ENCODE results near the gene ATP6V1C2. TPM values are rescaled to one million over a fixed set of nuclear protein-coding genes. Genes with fewer than 3 reads are reported as not detected.
A peak's percentile ranks its signal among the peaks of the same experiment; 100 is the strongest.

Gene ATP6V1C2
- polyA plus RNA-seq, 1 donor from 2014 or later: 0.30 TPM

DNA sequence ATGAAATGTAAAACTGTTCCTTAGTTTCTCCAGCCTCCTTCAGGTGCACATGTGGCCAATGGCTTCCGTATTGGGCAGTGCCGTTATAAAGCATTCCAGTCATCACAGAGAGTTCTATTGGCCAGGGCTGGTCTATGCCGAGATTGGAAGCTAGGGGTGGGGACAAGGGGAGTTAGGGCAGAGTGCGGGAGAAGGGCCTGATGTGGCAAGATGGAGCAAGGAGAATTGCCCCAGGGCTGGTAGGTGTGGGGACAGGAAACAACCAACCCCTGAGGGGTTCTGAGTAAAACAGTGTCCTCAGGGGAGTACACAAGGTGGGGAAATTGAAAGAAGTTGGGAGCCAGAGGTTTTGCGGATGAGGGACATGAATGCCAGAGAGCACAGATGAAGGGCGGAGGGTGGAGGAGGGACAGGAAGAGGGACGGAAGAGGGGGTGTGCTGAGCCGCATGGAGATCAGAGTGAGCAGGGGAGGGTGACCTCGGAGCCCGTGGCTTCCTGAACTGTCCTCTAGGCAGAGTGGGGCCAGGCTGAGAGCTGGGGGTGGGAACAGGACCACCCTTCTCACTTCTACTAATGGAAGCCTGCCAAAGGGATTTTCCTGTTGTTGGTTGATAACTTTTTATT is 9.1 kb upstream of the ATP6V1C2 start:
- H3K36me3 Mint-ChIP-seq: peaks cover 7% of the 10 kb centered on the region
- H3K27ac Mint-ChIP-seq: no peak overlapping the region
- no peak overlapping the region for H3K4me3 Mint-ChIP-seq
- peaks cover 0 to 5% (median 3%) of the 10 kb centered on the region in 3 donors for H3K4me1 Mint-ChIP-seq
- peaks cover 23% of the 10 kb centered on the region for H3K27me3 Mint-ChIP-seq
- H3K9me3 Mint-ChIP-seq: no peaks in the 10 kb centered on the region

- H3K9me3 Mint-ChIP-seq: no peaks in the 10 kb centered on the region
- peak overlapping the region in 1 of 4 donors; percentile 27 for H3K4me3 Mint-ChIP-seq
- H3K36me3 Mint-ChIP-seq: peaks cover 4% of the 10 kb centered on the region
- peaks cover 27% of the 10 kb centered on the region for H3K27me3 Mint-ChIP-seq
- no peak overlapping the region for H3K27ac Mint-ChIP-seq
- H3K4me1 Mint-ChIP-seq: peaks cover 5 to 7% (median 6%) of the 10 kb centered on the region in 3 donors
Observed at GRCh38 chr2:10716581-10716980, 4.8 kb upstream of the ATP6V1C2 start.

- peaks cover 33% of the 10 kb centered on the region for H3K27me3 Mint-ChIP-seq
- H3K4me3 Mint-ChIP-seq: peak overlapping the region in 1 of 4 donors; percentile 18
- H3K36me3 Mint-ChIP-seq: peaks cover 4% of the 10 kb centered on the region
- H3K4me1 Mint-ChIP-seq: peaks cover 3 to 11% (median 10%) of the 10 kb centered on the region in 3 donors
- H3K27ac Mint-ChIP-seq: no peak overlapping the region
- no peaks in the 10 kb centered on the region for H3K9me3 Mint-ChIP-seq
Observed at GRCh38 chr2:10717628-10718027, 3.8 kb upstream of the ATP6V1C2 start.

GRCh38 chr2:10720306-10720705 is 1.1 kb upstream of the ATP6V1C2 start:
- H3K4me3 Mint-ChIP-seq: peak overlapping the region; percentile 65 to 86 (median 82)
- peaks cover 38% of the 10 kb centered on the region for H3K27me3 Mint-ChIP-seq
- peak overlapping the region in 1 of 3 donors; percentile 75 for H3K27ac Mint-ChIP-seq
- H3K9me3 Mint-ChIP-seq: no peaks in the 10 kb centered on the region
- peaks cover 2% of the 10 kb centered on the region for H3K36me3 Mint-ChIP-seq
- H3K4me1 Mint-ChIP-seq: peaks cover 3 to 14% (median 10%) of the 10 kb centered on the region in 3 donors

DNA sequence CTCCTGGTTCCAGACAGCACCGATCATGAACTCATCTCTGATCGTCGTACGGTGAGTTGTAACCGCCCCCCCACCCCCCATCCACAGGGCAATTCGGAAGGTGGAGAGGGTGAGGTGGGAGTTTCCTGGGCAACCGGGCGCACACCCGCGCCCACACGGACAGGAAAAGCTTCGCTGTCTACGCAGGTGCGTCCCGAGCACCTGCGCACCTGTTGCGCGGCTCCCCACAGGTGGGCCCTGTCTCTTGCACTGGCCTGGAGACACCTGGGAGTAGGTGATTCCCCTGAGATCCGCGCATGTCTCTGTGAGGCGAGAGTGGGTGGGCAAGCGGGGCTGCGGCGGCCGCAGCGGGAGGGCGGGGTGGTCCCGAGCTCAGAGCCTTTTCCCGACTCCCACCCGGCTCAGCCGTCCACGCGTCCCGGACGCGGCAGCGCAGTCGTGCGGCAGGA is 459 bp upstream of the ATP6V1C2 start:
- peak overlapping the region; percentile 65 to 86 (median 82) for H3K4me3 Mint-ChIP-seq
- peak overlapping the region in 1 of 3 donors; percentile 75 for H3K27ac Mint-ChIP-seq
- peaks cover 2% of the 10 kb centered on the region for H3K36me3 Mint-ChIP-seq

DNA sequence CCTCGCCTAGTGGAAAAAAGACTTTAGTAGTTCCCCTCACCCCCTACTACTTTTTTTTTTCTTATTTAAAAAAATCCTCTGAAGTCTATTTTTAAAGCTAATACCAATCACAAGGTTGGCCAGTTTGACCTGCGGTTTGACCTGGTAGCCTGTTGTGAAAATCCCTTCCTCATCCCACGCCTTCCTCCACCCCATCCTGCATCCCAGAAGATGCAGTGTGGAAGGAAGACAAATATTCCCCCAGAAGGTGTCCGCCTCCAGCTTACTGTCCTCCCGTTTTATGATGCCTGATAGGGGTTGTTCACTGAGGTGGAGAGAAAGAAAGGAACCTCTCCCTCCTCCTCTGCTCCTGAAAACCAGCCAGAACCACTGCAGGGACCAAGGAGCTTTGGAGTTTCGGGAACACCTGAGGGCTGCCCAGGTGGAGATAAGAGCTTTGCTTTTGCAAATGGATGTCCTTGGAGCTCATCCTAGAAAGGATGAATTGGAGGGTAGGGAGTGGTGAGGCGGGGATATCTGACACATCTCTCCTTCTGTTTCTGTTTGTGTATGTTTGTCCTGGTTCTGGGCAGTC is 909 bp downstream of the ATP6V1C2 start:
- H3K36me3 Mint-ChIP-seq: peaks cover 2% of the 10 kb centered on the region
- H3K4me3 Mint-ChIP-seq: peak overlapping the region; percentile 24 to 94 (median 54)
- H3K4me1 Mint-ChIP-seq: peaks cover 3 to 14% (median 10%) of the 10 kb centered on the region in 3 donors
- H3K27me3 Mint-ChIP-seq: peaks cover 42% of the 10 kb centered on the region
- peak overlapping the region in 1 of 3 donors; percentile 7 for H3K27ac Mint-ChIP-seq
- H3K9me3 Mint-ChIP-seq: no peaks in the 10 kb centered on the region

More for the DNA sequence above, 459 bp upstream of the ATP6V1C2 start:
- Mint-ChIP-seq H3K27me3 (peaks cover 41% of the 10 kb centered on the region), H3K4me1 (peaks cover 3 to 14% (median 10%) of the 10 kb centered on the region in 3 donors), H3K9me3 (no peaks in the 10 kb centered on the region)

DNA sequence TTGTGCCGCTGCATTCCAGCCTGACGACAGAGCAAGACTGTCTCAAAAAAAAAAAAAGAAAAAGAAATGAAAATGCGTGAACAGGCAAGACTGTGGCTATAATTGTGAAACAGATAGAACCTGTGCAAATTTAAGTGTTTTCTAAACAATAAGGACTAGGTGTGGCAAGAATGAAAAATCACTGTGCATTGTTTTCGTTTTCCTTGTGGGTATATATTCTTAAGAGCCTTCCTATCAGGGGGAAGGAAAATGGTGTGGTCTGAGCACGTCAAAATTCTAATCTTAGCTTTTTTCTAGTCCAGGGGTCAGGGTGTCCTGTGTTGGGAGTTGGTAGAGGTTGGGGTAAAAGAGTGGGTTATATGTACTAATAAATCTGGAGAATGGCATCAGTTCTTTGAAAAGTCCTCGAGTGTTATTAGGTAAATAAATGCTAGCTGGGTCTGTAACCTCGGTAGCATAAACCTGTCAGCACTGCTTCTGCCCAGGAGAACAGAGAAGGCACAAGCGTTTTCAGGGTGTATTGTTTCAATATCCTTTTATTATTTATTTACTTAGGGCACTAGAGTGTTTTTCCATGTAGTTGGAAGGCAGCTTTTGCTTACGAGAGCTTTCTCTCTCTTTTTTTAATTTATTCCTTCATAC is 11.6 kb downstream of the ATP6V1C2 start:
- peaks cover 0 to 2% (median 0%) of the 10 kb centered on the region in 3 donors for H3K4me1 Mint-ChIP-seq
- no peaks in the 10 kb centered on the region for H3K9me3 Mint-ChIP-seq
- H3K36me3 Mint-ChIP-seq: no peaks in the 10 kb centered on the region
- H3K27me3 Mint-ChIP-seq: no peaks in the 10 kb centered on the region
- no peak overlapping the region for H3K27ac Mint-ChIP-seq
- no peak overlapping the region for H3K4me3 Mint-ChIP-seq

- H3K27me3 Mint-ChIP-seq: no peaks in the 10 kb centered on the region
- peak overlapping the region in 1 of 3 donors; percentile 39 for H3K27ac Mint-ChIP-seq
- H3K36me3 Mint-ChIP-seq: no peaks in the 10 kb centered on the region
- H3K9me3 Mint-ChIP-seq: no peaks in the 10 kb centered on the region
- peaks cover 0 to 2% (median 0%) of the 10 kb centered on the region in 3 donors for H3K4me1 Mint-ChIP-seq
- H3K4me3 Mint-ChIP-seq: no peak overlapping the region
Observed at GRCh38 chr2:10733566-10733925, 12.1 kb downstream of the ATP6V1C2 start.

DNA sequence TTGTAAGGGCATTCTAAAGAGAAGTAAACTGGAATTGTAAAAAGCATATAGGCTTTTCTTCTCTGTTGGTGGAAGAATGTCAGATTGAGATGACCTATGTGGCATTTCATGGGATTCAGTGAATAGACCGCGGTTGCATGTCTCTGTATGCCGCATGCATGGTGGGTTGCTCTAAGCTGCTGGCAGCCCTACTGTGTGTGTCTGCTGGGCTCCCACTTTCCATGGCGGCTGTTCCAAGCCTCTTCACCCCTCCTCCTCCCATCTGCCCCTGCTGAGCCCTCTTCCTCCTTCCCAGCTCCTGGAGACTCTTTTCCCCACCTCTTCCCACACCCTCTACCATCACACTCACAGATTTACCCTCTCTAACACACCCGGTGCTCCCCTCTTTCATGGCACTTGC is 12.6 kb downstream of the ATP6V1C2 start:
- peaks cover 0 to 2% (median 0%) of the 10 kb centered on the region in 3 donors for H3K4me1 Mint-ChIP-seq
- no peaks in the 10 kb centered on the region for H3K36me3 Mint-ChIP-seq
- H3K4me3 Mint-ChIP-seq: no peak overlapping the region
- no peaks in the 10 kb centered on the region for H3K27me3 Mint-ChIP-seq
- H3K27ac Mint-ChIP-seq: peak overlapping the region in 1 of 3 donors; percentile 39
- no peaks in the 10 kb centered on the region for H3K9me3 Mint-ChIP-seq

GRCh38 chr2:10738192-10738591 is 16.8 kb downstream of the ATP6V1C2 start:
- no peaks in the 10 kb centered on the region for H3K36me3 Mint-ChIP-seq
- H3K4me3 Mint-ChIP-seq: no peak overlapping the region

DNA sequence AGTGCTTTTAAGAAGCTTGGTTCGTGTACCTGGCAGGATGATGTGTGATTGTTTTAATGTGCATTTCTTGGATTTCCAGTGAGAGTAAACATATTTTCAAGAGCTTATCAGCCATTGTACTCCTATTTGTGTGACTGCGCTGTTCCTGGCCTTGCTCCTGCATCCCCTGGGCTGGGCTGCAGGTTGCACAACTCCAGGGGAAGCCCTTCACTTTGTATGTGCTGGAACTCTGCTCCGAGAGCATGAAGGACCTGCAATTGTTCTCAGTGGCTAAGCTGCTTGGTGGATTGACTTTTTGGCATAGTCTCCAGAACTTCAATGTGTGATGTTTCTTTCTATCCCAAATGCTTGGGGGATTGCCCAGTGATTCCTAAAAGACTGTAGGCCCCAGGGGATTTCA is 18.8 kb downstream of the ATP6V1C2 start:
- Mint-ChIP-seq H3K27ac (no peak overlapping the region), H3K4me3 (no peak overlapping the region), H3K4me1 (peaks cover 0 to 2% (median 2%) of the 10 kb centered on the region in 3 donors), H3K36me3 (no peaks in the 10 kb centered on the region), H3K9me3 (no peaks in the 10 kb centered on the region), H3K27me3 (no peaks in the 10 kb centered on the region)

More at GRCh38 chr2:10738192-10738591, 16.8 kb downstream of the ATP6V1C2 start:
- no peak overlapping the region for H3K27ac Mint-ChIP-seq
- no peaks in the 10 kb centered on the region for H3K27me3 Mint-ChIP-seq
- no peaks in the 10 kb centered on the region for H3K4me1 Mint-ChIP-seq
- no peaks in the 10 kb centered on the region for H3K9me3 Mint-ChIP-seq

- H3K4me1 Mint-ChIP-seq: peaks cover 6 to 9% (median 8%) of the 10 kb centered on the region in 3 donors
- no peaks in the 10 kb centered on the region for H3K36me3 Mint-ChIP-seq
Observed at GRCh38 chr2:10741139-10741538, 19.7 kb downstream of the ATP6V1C2 start.

DNA sequence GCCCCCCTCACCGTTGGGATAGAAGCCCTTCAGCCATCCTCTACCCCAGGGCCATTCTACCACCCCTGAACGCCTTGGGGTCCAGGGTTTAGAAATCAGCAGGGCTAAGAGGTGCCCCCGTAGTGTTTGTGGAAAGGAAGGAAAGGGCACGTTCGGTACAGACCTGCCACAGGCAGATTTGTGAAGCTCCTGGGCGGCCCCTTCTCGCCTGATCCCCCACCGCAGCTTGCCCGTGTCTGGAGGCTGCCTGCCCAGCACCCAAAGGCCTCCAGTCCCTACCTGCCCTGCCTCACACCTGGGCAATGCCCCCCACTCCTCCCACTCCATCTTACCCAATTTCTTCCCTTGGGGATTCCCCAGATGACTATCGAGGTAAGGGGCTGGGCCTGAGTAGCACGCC is 21.2 kb downstream of the ATP6V1C2 start:
- H3K4me3 Mint-ChIP-seq: no peak overlapping the region
- H3K4me1 Mint-ChIP-seq: peaks cover 10 to 13% (median 11%) of the 10 kb centered on the region in 3 donors
- no peaks in the 10 kb centered on the region for H3K9me3 Mint-ChIP-seq
- no peak overlapping the region for H3K27ac Mint-ChIP-seq
- no peaks in the 10 kb centered on the region for H3K36me3 Mint-ChIP-seq
- H3K27me3 Mint-ChIP-seq: no peaks in the 10 kb centered on the region

More at GRCh38 chr2:10741139-10741538, 19.7 kb downstream of the ATP6V1C2 start:
- no peaks in the 10 kb centered on the region for H3K9me3 Mint-ChIP-seq
- no peak overlapping the region for H3K4me3 Mint-ChIP-seq
- no peaks in the 10 kb centered on the region for H3K27me3 Mint-ChIP-seq
- H3K27ac Mint-ChIP-seq: no peak overlapping the region

GRCh38 chr2:10750610-10751009 is 29.2 kb downstream of the ATP6V1C2 start:
- Mint-ChIP-seq H3K9me3 (no peaks in the 10 kb centered on the region), H3K27ac (peak overlapping the region in 1 of 3 donors; percentile 1), H3K4me1 (peaks cover 5 to 8% (median 7%) of the 10 kb centered on the region in 3 donors), H3K36me3 (no peaks in the 10 kb centered on the region), H3K4me3 (no peak overlapping the region), H3K27me3 (no peaks in the 10 kb centered on the region)

- peaks cover 0 to 2% (median under 1%) of the 10 kb centered on the region in 3 donors for H3K4me1 Mint-ChIP-seq
- H3K36me3 Mint-ChIP-seq: no peaks in the 10 kb centered on the region
- H3K27me3 Mint-ChIP-seq: no peaks in the 10 kb centered on the region
- H3K27ac Mint-ChIP-seq: no peak overlapping the region
- H3K9me3 Mint-ChIP-seq: no peaks in the 10 kb centered on the region
- H3K4me3 Mint-ChIP-seq: no peak overlapping the region
Observed at GRCh38 chr2:10752236-10752635, 30.8 kb downstream of the ATP6V1C2 start.

All from IgD-negative memory B cell (primary cell).